GM21515 (cell line): ENCODE measurements around the gene S100G.
"Not testable (repeated sequence)": the region's sequence is repeated elsewhere in the genome, so short reads cannot be mapped to it uniquely, and the experiment has no call there.

Source experiments
- ATAC-seq: cut with Tn5 transposase; IDR thresholded peaks from one replicate; pipeline ENCODE4 v1.9.1; 2021; ENCODE audit not compliant: unreplicated experiment

S100G gene

GRCh38 chrX:16649858-16650257 is at the start of gene S100G:
S100G (plus strand) TSS chrX:16650158; CDS start chrX:16651007, 849 bp downstream.
- ATAC-seq: no peak

- ATAC-seq: no peak
Measured at GRCh38 chrX:16601885-16602284, 48.1 kb upstream of the S100G start.

GRCh38 chrX:16603235-16603634 is 46.7 kb upstream of the S100G start:
- not testable (repeated sequence) for ATAC-seq

- no peak for ATAC-seq
Measured at GRCh38 chrX:16603822-16604221, 46.1 kb upstream of the S100G start.

- ATAC-seq: no peak
Measured at GRCh38 chrX:16604337-16604736, 45.6 kb upstream of the S100G start.

GRCh38 chrX:16606142-16606720 is 43.7 kb upstream of the S100G start:
- no peak for ATAC-seq

GRCh38 chrX:16610121-16610621 is 39.8 kb upstream of the S100G start:
- ATAC-seq: no peak

- ATAC-seq: not testable (repeated sequence)
Measured at GRCh38 chrX:16610654-16611053, 39.3 kb upstream of the S100G start.

GRCh38 chrX:16612257-16612897 is 37.6 kb upstream of the S100G start:
- no peak for ATAC-seq

GRCh38 chrX:16617382-16617781 is 32.6 kb upstream of the S100G start:
- ATAC-seq: no peak

- ATAC-seq: no peak
Measured at GRCh38 chrX:16618422-16618821, 31.5 kb upstream of the S100G start.

- no peak for ATAC-seq
Measured at GRCh38 chrX:16619024-16619423, 30.9 kb upstream of the S100G start.

GRCh38 chrX:16628511-16628910 is 21.4 kb upstream of the S100G start:
- ATAC-seq: not testable (repeated sequence)

- no peak for ATAC-seq
Measured at GRCh38 chrX:16628946-16629595, 20.9 kb upstream of the S100G start.

- ATAC-seq: no peak
Measured at GRCh38 chrX:16629909-16630308, 20.0 kb upstream of the S100G start.

- no peak for ATAC-seq
Measured at GRCh38 chrX:16633754-16634153, 16.2 kb upstream of the S100G start.

GRCh38 chrX:16635040-16635439 is 14.9 kb upstream of the S100G start:
- ATAC-seq: no peak

- ATAC-seq: no peak
Measured at GRCh38 chrX:16635596-16635995, 14.4 kb upstream of the S100G start.

- no peak for ATAC-seq
Measured at GRCh38 chrX:16638533-16638932, 11.4 kb upstream of the S100G start.

- ATAC-seq: no peak
Measured at GRCh38 chrX:16639966-16640365, 10.0 kb upstream of the S100G start.

GRCh38 chrX:16640823-16641222 is 9.1 kb upstream of the S100G start:
- ATAC-seq: no peak

- no peak for ATAC-seq
Measured at GRCh38 chrX:16643176-16643575, 6.8 kb upstream of the S100G start.
